Astrocyte (in vitro differentiated cells and primary cell): ENCODE measurements around the gene EGFR.

Experiments used
- EZH2 ChIP-seq: IDR thresholded peaks from 2 replicates; pipeline ENCODE4 v1.6.1; 2012; ENCODE audit warnings: mild to moderate bottlenecking, low read length, inconsistent platforms; ENCODE audit not compliant: insufficient read depth
- TF ChIP-seq, protein P1 (sequence below): IDR thresholded peaks from 2 replicates; pipeline ENCODE4 v1.5.1; 2011; ENCODE audit warnings: low read depth, mild to moderate bottlenecking, inconsistent platforms, low read length, moderate library complexity; ENCODE audit not compliant: insufficient read depth

DNA sequence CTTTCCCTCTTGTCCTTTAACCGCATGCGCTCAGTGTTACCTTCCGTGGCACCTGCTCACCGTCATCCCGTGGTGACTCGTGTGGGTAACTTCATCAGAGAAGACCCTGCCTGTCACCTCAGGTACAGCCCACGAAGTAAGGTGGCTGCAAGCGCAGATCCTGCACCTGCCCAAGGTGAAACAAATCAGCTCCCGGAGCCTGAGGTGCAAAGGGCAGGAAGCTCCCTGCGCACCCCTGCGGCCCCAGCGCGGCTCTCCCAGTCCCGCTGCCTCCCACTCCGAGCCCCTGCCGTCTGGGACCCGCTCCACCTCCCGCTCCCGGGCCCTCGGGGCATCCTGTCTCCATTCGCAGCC lies 235.4 kb downstream of the EGFR start:
- TF ChIP-seq, protein P1, sequence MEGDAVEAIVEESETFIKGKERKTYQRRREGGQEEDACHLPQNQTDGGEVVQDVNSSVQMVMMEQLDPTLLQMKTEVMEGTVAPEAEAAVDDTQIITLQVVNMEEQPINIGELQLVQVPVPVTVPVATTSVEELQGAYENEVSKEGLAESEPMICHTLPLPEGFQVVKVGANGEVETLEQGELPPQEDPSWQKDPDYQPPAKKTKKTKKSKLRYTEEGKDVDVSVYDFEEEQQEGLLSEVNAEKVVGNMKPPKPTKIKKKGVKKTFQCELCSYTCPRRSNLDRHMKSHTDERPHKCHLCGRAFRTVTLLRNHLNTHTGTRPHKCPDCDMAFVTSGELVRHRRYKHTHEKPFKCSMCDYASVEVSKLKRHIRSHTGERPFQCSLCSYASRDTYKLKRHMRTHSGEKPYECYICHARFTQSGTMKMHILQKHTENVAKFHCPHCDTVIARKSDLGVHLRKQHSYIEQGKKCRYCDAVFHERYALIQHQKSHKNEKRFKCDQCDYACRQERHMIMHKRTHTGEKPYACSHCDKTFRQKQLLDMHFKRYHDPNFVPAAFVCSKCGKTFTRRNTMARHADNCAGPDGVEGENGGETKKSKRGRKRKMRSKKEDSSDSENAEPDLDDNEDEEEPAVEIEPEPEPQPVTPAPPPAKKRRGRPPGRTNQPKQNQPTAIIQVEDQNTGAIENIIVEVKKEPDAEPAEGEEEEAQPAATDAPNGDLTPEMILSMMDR: no peak
- no peak for TF ChIP-seq EZH2
